K562 (cell line): Measurements from ENCODE around the gene SHH.

Experiments
- ARNT ChIP-seq, 2 experiments: fragments of 450-650 bp; IDR thresholded peaks; 2 replicates each; pipeline ENCODE4 v1.6.1; 2016; ENCODE audit warnings: mild to moderate bottlenecking in 1 of 2
- CHCHD3 ChIP-seq: fragments of 250-450 bp; sonication (Bioruptor Pico); IDR thresholded peaks from 2 replicates; pipeline ENCODE4 v2.1.2; 2022; ENCODE audit warnings: mild to moderate bottlenecking
- CTCF ChIP-seq, 3 experiments: IDR thresholded peaks in 2 of 3; conservative IDR thresholded peaks in 1 of 3; 2 replicates each; pipeline ENCODE4 v1.5.1; 2011 to 2012; ENCODE audit warnings: low read length in 3 of 3, mild to moderate bottlenecking in 3 of 3, control low read depth in 2 of 3, improper control_type of control experiment in 1 of 3, inconsistent platforms in 1 of 3, low read depth in 1 of 3, mixed read lengths in 1 of 3, moderate library complexity in 1 of 3; ENCODE audit not compliant: insufficient read depth in 2 of 3
- FOXM1 ChIP-seq, 2 experiments: fragments of 450-650 bp in 1 of 2; sonication (generic) in 1 of 2; formaldehyde crosslinking in 1 of 2; IDR thresholded peaks; 2 replicates each; pipeline versions ENCODE4 v1.6.1 to v1.9.0; 2017 to 2022; ENCODE audit warnings: low read depth in 2 of 2, mild to moderate bottlenecking in 2 of 2, missing genetic modification reagents in 1 of 2, moderate library complexity in 1 of 2
- FOXP4 ChIP-seq: sonication (generic); formaldehyde crosslinking; IDR thresholded peaks from 2 replicates; pipeline ENCODE4 v1.8.0; 2022; ENCODE audit warnings: mild to moderate bottlenecking, missing genetic modification reagents, borderline replicate concordance
- NR2F6 ChIP-seq: fragments of 450-650 bp; formaldehyde crosslinking; IDR thresholded peaks from 2 replicates; pipeline ENCODE4 v1.4.0; 2020; ENCODE audit warnings: mild to moderate bottlenecking
- PHF20 ChIP-seq: fragments of 450-650 bp; IDR thresholded peaks from 2 replicates; pipeline ENCODE4 v1.6.1; 2018; ENCODE audit not compliant: partially characterized antibody
- TAF7 ChIP-seq: fragments of 450-650 bp; IDR thresholded peaks from 2 replicates; pipeline ENCODE4 v1.6.1; 2016; ENCODE audit warnings: missing genetic modification characterization, missing compliant biosample characterization
- ZKSCAN3 ChIP-seq: fragments of 250-450 bp; sonication (Bioruptor Pico); IDR thresholded peaks from 2 replicates; pipeline ENCODE4 v1.4.0; 2020
- ZNF76 ChIP-seq: fragments of 250-450 bp; sonication (Bioruptor Pico); IDR thresholded peaks from 2 replicates; pipeline ENCODE4 v1.4.0; 2020; ENCODE audit warnings: mild to moderate bottlenecking, moderate library complexity, borderline replicate concordance

GRCh38 chr7:155789001-155789725 lies 23.1 kb downstream of the SHH start:
- TF ChIP-seq CHCHD3 (CRISPR knock-in tag) (no peak), FOXP4 (CRISPR knock-in tag) (no peak), PHF20 (no peak), TAF7 (tag) (no peak), ZKSCAN3 (CRISPR knock-in tag) (no peak), CTCF (IDR thresholded peaks at IDR 0.05 in 2 of 3, conservative IDR thresholded peaks at IDR 0.05 in 1 of 3; ENCODE audit: insufficient read depth in 2 of 3, low read depth in 1 of 3, low read length in 3 of 3) (no peak), NR2F6 (CRISPR knock-in tag) (no peak), ZNF76 (no peak), ARNT (IDR thresholded peaks at IDR 0.05) (no peak), FOXM1 (IDR thresholded peaks at IDR 0.05; ENCODE audit: low read depth) (no peak), FOXM1 (CRISPR knock-in tag; IDR thresholded peaks at IDR 0.05; ENCODE audit: low read depth) (no peak)
